HepG2 (cell line): ENCODE data around the gene ATP9A. TPM values are rescaled to one million over a fixed set of nuclear protein-coding genes. Genes with fewer than 3 reads are reported as not detected.

Experiments used
- ETV5 ChIP-seq: IDR thresholded peaks from 2 replicates; pipeline ENCODE4 v1.6.1; 2018; ENCODE audit warnings: missing biosample characterization, missing genetic modification reagents, inconsistent platforms, borderline replicate concordance
- GATAD1 ChIP-seq: IDR thresholded peaks from 2 replicates; pipeline ENCODE4 v1.6.1; 2016; ENCODE audit warnings: missing genetic modification reagents, missing compliant biosample characterization
- GATAD2A ChIP-seq: IDR thresholded peaks from 2 replicates; pipeline ENCODE4 v1.6.1; 2016
- HES4 ChIP-seq: sonication (generic); formaldehyde crosslinking; IDR thresholded peaks from 2 replicates; pipeline ENCODE4 v1.9.0; 2021; ENCODE audit warnings: mild to moderate bottlenecking, missing genetic modification reagents, borderline replicate concordance
- HINFP ChIP-seq: sonication (generic); formaldehyde crosslinking; IDR thresholded peaks from 2 replicates; pipeline ENCODE4 v1.4.0; 2020; ENCODE audit warnings: low read depth, mild to moderate bottlenecking, missing genetic modification reagents
- KLF6 ChIP-seq: IDR thresholded peaks from 2 replicates; pipeline ENCODE4 v1.8.0; 2016; ENCODE audit warnings: missing biosample characterization, missing genetic modification reagents
- PHF20 ChIP-seq: sonication (generic); formaldehyde crosslinking; IDR thresholded peaks from 2 replicates; pipeline ENCODE4 v1.5.0; 2020; ENCODE audit warnings: mild to moderate bottlenecking, missing genetic modification reagents
- RXRB ChIP-seq: IDR thresholded peaks from 2 replicates; pipeline ENCODE4 v1.6.1; 2016; ENCODE audit warnings: borderline replicate concordance, missing genetic modification reagents, missing compliant biosample characterization
- SMC3 ChIP-seq: IDR thresholded peaks from 2 replicates; pipeline ENCODE4 v1.6.1; 2011; ENCODE audit warnings: low read length, improper control_type of control experiment
- TBX3 ChIP-seq: fragments of 450-650 bp; IDR thresholded peaks from 2 replicates; pipeline ENCODE4 v1.6.1; 2017; ENCODE audit warnings: antibody characterized with exemption, mild to moderate bottlenecking, inconsistent platforms, borderline replicate concordance
- ZBTB7B ChIP-seq: sonication (generic); formaldehyde crosslinking; IDR thresholded peaks from 2 replicates; pipeline ENCODE4 v1.4.0; 2020; ENCODE audit warnings: missing genetic modification reagents
- ZFX ChIP-seq: sonication (generic); formaldehyde crosslinking; IDR thresholded peaks from 2 replicates; pipeline ENCODE4 v1.4.0; 2020; ENCODE audit warnings: mild to moderate bottlenecking, low read depth, missing genetic modification reagents, moderate library complexity
- ZMYM3 ChIP-seq: sonication (generic); formaldehyde crosslinking; IDR thresholded peaks from 2 replicates; pipeline ENCODE4 v1.5.1; 2020; ENCODE audit warnings: mild to moderate bottlenecking, missing genetic modification reagents
- ZNF3 ChIP-seq: IDR thresholded peaks from 2 replicates; pipeline ENCODE4 v1.7.0; 2017; ENCODE audit warnings: inconsistent platforms
- ZNF570 ChIP-seq: sonication (generic); formaldehyde crosslinking; IDR thresholded peaks from 2 replicates; pipeline ENCODE4 v1.4.0; 2020; ENCODE audit warnings: mild to moderate bottlenecking, missing genetic modification reagents, borderline replicate concordance
- ZNF784 ChIP-seq: sonication (generic); formaldehyde crosslinking; IDR thresholded peaks from 2 replicates; pipeline ENCODE4 v1.5.1; 2020; ENCODE audit warnings: missing genetic modification reagents, mild to moderate bottlenecking, borderline replicate concordance
- polyA plus RNA-seq, 8 experiments: library from polyadenylated mRNA; depleted of rRNA in 3 of 8; stranded (reverse) in 7 of 8; unstranded in 1 of 8; fragments of >200 nt; fragmentation: Illumina TruSeq in 4 of 8; extraction: Trizol in 4 of 8; gene quantifications; 2 replicates each; pipeline versions ENCODE4 v1.2.1 to v1.2.3, GENCODE V29; 2011 to 2016; ENCODE audit warnings: low read depth in 4 of 8, missing spikeins in 1 of 8, mixed read lengths in 1 of 8; ENCODE audit not compliant: insufficient read depth in 1 of 8
- total RNA-seq, 5 experiments: library from RNA; depleted of rRNA; stranded (reverse); fragments of >200 nt; fragmentation: Illumina TruSeq; extraction: Trizol; gene quantifications; 2 replicates each; pipeline ENCODE4 v1.2.3, GENCODE V29; 2016; ENCODE audit warnings: low read depth in 1 of 5
- TF ChIP-seq, protein P1 (sequence below): sonication (generic); formaldehyde crosslinking; conservative IDR thresholded peaks from 2 replicates; pipeline ENCODE4 v1.8.0; 2022; ENCODE audit warnings: low read depth, missing genetic modification reagents
- TF ChIP-seq, protein P2 (sequence below): IDR thresholded peaks from 2 replicates; pipeline ENCODE4 v1.6.1; 2012; ENCODE audit warnings: low read length, improper control_type of control experiment
- TF ChIP-seq, protein P3 (sequence below): sonication (generic); formaldehyde crosslinking; IDR thresholded peaks from 2 replicates; pipeline ENCODE4 v1.4.0; 2020; ENCODE audit warnings: missing genetic modification reagents, borderline replicate concordance

ATP9A gene
- total and polyA plus RNA-seq, 2 of the 13 experiments (the other 11 are each of a cell fraction or from before 2014, with no cell fraction given), result 11.8 to 18.5 TPM

GRCh38 chr20:51595058-51595532, 173.1 kb downstream of the ATP9A start (continued):
- TF ChIP-seq, protein P1, sequence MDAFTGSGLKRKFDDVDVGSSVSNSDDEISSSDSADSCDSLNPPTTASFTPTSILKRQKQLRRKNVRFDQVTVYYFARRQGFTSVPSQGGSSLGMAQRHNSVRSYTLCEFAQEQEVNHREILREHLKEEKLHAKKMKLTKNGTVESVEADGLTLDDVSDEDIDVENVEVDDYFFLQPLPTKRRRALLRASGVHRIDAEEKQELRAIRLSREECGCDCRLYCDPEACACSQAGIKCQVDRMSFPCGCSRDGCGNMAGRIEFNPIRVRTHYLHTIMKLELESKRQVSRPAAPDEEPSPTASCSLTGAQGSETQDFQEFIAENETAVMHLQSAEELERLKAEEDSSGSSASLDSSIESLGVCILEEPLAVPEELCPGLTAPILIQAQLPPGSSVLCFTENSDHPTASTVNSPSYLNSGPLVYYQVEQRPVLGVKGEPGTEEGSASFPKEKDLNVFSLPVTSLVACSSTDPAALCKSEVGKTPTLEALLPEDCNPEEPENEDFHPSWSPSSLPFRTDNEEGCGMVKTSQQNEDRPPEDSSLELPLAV, result no peak
- TF ChIP-seq ZFX (CRISPR knock-in tag) (peak; percentile 28; the same call in 1 of the 2 replicates), ZNF3 (no peak), SMC3 (peak; percentile 100), ZNF784 (CRISPR knock-in tag) (no peak), ZNF570 (no peak), HES4 (CRISPR knock-in tag) (no peak), RXRB (CRISPR knock-in tag) (peak; percentile 93), GATAD2A (CRISPR knock-in tag) (peak; percentile 69), ETV5 (CRISPR knock-in tag) (peak; percentile 96), HINFP (CRISPR knock-in tag) (0 out of 2 replicates have a peak, but pooled peaks have one; percentile 31), PHF20 (CRISPR knock-in tag) (peak; percentile 24; the same call in 1 of the 2 replicates), ZBTB7B (peak; percentile 44; the same call in 1 of the 2 replicates), GATAD1 (CRISPR knock-in tag) (peak; percentile 67; the same call in 1 of the 2 replicates), ZMYM3 (0 out of 2 replicates have a peak, but pooled peaks have one; percentile 24), TBX3 (no peak), KLF6 (CRISPR knock-in tag) (0 out of 2 replicates have a peak, but pooled peaks have one; percentile 32)
- TF ChIP-seq, protein P2, sequence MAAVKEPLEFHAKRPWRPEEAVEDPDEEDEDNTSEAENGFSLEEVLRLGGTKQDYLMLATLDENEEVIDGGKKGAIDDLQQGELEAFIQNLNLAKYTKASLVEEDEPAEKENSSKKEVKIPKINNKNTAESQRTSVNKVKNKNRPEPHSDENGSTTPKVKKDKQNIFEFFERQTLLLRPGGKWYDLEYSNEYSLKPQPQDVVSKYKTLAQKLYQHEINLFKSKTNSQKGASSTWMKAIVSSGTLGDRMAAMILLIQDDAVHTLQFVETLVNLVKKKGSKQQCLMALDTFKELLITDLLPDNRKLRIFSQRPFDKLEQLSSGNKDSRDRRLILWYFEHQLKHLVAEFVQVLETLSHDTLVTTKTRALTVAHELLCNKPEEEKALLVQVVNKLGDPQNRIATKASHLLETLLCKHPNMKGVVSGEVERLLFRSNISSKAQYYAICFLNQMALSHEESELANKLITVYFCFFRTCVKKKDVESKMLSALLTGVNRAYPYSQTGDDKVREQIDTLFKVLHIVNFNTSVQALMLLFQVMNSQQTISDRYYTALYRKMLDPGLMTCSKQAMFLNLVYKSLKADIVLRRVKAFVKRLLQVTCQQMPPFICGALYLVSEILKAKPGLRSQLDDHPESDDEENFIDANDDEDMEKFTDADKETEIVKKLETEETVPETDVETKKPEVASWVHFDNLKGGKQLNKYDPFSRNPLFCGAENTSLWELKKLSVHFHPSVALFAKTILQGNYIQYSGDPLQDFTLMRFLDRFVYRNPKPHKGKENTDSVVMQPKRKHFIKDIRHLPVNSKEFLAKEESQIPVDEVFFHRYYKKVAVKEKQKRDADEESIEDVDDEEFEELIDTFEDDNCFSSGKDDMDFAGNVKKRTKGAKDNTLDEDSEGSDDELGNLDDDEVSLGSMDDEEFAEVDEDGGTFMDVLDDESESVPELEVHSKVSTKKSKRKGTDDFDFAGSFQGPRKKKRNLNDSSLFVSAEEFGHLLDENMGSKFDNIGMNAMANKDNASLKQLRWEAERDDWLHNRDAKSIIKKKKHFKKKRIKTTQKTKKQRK, result no peak
- TF ChIP-seq, protein P3, sequence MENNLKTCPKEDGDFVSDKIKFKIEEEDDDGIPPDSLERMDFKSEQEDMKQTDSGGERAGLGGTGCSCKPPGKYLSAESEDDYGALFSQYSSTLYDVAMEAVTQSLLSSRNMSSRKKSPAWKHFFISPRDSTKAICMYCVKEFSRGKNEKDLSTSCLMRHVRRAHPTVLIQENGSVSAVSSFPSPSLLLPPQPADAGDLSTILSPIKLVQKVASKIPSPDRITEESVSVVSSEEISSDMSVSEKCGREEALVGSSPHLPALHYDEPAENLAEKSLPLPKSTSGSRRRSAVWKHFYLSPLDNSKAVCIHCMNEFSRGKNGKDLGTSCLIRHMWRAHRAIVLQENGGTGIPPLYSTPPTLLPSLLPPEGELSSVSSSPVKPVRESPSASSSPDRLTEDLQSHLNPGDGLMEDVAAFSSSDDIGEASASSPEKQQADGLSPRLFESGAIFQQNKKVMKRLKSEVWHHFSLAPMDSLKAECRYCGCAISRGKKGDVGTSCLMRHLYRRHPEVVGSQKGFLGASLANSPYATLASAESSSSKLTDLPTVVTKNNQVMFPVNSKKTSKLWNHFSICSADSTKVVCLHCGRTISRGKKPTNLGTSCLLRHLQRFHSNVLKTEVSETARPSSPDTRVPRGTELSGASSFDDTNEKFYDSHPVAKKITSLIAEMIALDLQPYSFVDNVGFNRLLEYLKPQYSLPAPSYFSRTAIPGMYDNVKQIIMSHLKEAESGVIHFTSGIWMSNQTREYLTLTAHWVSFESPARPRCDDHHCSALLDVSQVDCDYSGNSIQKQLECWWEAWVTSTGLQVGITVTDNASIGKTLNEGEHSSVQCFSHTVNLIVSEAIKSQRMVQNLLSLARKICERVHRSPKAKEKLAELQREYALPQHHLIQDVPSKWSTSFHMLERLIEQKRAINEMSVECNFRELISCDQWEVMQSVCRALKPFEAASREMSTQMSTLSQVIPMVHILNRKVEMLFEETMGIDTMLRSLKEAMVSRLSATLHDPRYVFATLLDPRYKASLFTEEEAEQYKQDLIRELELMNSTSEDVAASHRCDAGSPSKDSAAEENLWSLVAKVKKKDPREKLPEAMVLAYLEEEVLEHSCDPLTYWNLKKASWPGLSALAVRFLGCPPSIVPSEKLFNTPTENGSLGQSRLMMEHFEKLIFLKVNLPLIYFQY (CRISPR knock-in tag), result peak; percentile 54; the same call in 1 of the 2 replicates
